GM19239 (cell line): Measurements from ENCODE around the gene GALNT18.
"Not testable (repeated sequence)": the region's sequence is repeated elsewhere in the genome, so short reads cannot be mapped to it uniquely, and the experiment has no call there.

Experiments used
- DNase-seq: peaks from one replicate; pipeline ENCODE4 v3.0.0; 2011; ENCODE audit warnings: low spot score; ENCODE audit not compliant: insufficient read length
- FAIRE-seq: peaks from 2 replicates; lab custom pipeline; 2011; peaks lifted over from hg19 to GRCh38; lab: Jason Lieb, UNC

Gene GALNT18

DNA sequence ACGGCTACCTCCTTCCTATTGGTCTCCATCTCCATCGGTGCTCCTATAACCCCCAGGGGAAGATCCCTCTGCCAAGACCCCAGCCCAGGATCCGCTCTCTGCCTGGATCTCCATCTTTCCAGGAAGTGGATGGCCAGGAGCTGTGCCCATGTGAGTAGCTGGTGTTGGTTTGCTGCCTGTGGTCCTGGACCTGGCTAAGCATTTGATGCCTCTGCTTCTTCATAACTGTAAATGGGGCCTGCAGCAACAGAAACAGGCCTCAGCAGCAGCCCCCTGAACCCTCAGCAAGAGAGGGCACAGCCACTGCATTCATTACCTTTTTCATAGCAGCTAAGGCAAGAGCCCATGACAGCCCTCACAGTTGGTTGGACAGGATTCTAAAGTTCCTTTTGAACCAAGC lies 242.1 kb downstream of the GALNT18 start:
- FAIRE-seq (no peak), DNase-seq (no peak)

DNA sequence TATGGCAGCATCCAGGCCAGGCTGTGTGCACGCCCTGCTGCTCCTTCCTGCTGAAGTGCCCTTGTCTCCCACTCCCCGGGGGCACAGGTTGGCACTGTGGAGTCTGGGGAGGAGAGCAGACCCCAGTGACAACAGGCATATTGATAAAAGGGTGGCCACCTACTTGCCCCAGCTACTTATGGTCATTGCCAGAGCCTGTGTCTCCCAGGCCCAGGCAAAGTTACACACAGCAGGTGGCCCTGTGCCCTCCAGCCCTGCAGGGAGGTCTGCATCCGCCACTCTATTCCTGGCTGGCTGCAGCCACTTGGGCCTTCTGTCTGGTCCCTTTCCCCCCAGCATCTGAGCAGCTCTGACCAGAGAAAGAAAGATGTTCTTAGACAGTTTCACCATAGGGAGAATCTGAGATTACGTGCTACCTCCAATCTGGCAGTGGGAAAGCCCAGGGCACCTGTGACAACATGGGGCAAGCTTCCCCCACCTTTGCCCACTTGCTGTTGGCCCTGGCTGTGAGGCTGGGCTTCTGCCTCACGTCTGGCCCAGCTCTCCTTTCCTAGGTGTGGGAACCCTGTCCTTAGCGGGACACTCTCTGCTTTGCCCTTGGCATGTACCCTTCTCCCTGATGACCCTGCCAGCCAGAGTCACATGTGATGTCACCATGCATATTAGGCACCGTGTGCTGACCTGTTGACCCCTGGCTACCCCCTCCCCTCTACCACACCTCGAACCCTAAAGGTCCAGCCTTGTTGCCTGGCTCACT lies 243.4 kb downstream of the GALNT18 start:
- FAIRE-seq (no peak), DNase-seq (no peak)

DNA sequence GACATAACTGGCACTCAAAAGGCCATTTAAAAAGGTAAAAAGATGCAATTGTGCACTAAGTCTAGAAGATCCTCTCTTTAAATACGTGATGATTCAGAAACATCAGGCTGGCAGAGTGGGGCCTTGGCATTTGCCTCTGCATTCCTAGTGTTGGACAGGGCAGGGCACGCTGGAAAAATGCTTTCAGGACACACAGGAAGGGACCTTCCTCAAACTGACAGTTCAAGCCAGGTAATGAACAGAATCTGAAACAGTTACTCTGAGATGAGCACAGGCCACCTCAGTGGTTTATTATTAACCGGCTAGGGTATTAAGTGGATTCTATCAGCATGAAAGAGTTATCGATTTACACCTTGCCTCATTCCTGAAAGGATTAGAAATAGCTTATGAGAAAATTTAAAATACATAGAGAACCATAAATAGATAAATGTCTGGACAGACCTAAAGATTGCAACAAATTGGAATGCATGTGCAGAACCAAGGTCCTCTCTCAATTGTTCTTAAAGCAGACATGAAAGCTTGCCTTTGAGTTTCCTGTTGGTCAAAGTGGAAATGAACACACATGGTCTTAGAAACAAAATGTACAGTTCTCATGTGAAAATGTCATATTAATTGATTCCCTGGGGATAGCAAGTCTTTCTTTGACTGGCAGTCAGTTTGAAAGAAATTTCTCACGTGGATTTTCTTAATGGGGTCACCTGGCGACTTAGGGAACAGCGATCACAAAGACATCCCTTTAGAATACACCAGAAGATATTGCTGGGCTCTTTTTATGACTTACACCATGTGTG lies 247.3 kb downstream of the GALNT18 start:
- DNase-seq = peak; percentile 28
- FAIRE-seq = peak; percentile 78

GRCh38 chr11:11373934-11374333 lies 247.9 kb downstream of the GALNT18 start:
- no peak for FAIRE-seq

GRCh38 chr11:11372461-11372860 lies 249.3 kb downstream of the GALNT18 start:
- FAIRE-seq = no peak
- no peak for DNase-seq

More at GRCh38 chr11:11373934-11374333, 247.9 kb downstream of the GALNT18 start:
- DNase-seq = no peak

- FAIRE-seq = no peak
- no peak for DNase-seq
These were observed 250.9 kb downstream of the GALNT18 start for GRCh38 chr11:11370962-11371303.

DNA sequence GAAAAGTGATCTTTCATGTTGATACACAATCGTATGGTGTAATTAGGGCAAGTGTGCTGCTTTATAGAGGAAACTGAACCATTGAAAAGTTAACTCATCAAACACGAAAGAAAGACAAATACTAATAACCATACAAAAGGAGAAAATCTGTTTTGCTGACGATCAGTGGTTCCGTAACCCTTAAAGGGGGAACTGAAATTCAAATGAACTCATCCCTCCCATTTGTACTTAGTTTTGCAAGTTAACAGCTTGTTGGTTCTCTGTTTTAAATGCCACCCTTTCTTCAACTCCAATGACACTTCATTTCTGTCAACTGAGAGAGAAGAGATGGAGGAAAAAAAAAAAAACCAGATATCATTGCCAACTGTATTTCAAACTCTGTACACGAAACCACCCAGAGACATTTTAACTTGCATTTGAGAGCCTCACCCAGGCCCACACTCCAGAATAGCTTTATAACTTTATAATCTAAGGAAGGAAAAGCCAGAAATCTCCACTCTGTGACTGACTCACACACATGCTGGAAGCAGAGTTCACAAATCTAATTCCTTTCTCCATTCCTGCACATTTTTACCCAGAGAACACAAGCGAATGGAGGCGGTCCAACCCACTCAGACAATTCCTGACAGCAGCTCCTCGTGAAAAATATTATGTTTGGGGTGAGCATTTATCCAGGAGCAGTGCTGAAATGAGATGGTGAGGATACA lies 251.4 kb downstream of the GALNT18 start:
- FAIRE-seq (no peak), DNase-seq (no peak)

DNA sequence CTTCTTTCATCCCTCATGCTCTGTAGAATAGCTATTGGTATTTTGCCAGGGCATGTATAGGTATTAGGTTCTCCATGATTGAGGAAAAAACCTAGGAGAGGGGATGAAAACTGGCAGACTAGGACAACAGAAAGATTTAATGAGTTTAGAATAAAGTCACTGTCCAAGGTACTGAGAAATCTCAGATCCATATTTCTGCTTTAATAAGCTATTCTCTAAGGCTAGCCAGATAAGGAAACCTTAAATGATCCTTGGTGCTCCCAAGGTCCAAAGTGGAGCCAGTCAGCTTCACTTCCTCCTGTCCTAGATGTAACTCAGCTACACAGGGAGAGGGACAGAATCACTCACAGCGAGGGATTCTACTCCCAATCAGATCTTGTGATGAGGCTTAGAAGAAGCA lies 255.0 kb downstream of the GALNT18 start:
- DNase-seq (no peak), FAIRE-seq (no peak)

DNA sequence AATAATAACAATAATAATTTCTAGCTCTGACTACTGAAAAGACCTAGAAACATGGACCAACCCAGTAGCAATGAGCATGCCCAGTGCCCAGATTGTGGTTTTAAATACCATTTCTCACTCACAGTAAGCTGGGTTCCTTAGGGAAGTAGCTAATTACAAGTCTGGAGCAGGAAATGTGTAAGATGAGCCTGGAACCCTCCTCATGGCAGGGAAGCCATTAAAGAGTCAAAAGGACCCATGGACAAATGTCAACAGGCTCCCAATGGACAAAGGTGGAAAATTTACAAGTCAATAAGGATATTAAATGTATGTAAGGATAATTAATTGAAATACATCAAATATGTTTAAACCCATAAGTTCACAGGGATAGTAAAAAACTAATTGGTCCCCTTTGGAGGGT lies 258.1 kb downstream of the GALNT18 start:
- DNase-seq (no peak), FAIRE-seq (no peak)

DNA sequence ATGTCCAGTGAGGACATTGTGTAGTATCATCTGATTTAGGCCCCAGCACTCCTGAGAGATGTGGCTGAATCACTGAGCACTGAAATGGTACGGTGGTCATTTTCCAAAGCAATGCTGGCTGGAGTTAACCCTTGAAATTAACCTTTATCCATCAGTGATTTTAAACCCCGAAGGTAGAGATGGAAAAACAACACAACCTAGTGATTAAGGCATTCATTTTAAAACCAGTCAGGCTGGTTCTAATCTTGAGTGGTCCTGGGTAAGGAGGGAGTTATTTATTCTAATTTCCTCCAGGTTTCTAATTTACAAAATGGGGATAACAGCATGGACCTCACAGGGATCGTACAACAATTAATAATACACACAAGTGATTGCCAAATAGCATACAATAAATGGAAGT lies 262.2 kb downstream of the GALNT18 start:
- DNase-seq = no peak
- no peak for FAIRE-seq

- FAIRE-seq = no peak
These were observed 265.0 kb downstream of the GALNT18 start for GRCh38 chr11:11356842-11357241.

DNA sequence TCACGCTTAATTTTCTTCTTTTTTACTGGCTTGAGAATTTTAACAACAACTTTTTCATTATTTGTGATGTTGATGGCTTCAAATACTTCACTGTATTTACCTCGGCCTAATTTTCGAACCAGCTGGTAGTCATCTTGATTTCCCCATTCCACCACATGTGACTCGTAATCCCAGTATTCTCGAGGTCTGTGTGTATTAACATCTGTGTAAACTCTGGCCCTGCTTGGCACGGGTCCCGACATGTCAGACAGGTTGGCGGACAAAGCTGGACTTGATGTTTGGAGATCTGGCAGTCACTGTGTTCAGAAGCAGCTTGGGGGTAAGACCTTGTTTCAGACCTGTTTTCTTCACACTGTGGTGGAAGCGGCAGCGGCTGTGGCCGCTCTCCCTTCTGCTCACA lies 268.9 kb downstream of the GALNT18 start, which contains the start of gene CSNK2A3:
Gene CSNK2A3 (minus strand): TSS at position 373 of the 400 bp plus-strand sequence. CDS start 131 bp downstream, at position 242.
- DNase-seq, FAIRE-seq: not testable (repeated sequence)

More at GRCh38 chr11:11356842-11357241, 265.0 kb downstream of the GALNT18 start:
- DNase-seq = no peak

DNA sequence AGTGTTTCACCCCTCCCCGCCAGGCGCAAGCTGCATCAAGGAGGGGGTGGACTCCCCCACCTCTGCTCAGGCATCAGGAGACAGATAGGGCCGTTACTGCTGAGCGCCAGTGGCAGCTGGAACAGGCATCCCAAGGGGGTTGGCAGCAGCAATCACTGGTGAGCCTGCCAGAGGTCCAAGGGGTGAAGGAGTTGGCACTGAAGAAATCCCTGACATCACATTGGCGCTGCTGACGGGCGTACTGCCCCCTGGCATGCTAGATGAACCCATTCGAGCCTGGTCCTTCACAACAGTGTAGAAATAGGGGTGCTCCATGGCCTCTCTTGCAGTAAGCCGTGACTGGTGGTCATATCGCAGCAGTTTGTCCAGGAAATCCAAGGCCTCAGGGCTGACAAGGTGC lies 270.0 kb downstream of the GALNT18 start:
- not testable (repeated sequence) for FAIRE-seq, DNase-seq

GRCh38 chr11:11351042-11351586 lies 270.7 kb downstream of the GALNT18 start:
- no peak for DNase-seq
- no peak for FAIRE-seq

- no peak for DNase-seq
- no peak for FAIRE-seq
These were observed 271.9 kb downstream of the GALNT18 start for GRCh38 chr11:11349870-11350337.

DNA sequence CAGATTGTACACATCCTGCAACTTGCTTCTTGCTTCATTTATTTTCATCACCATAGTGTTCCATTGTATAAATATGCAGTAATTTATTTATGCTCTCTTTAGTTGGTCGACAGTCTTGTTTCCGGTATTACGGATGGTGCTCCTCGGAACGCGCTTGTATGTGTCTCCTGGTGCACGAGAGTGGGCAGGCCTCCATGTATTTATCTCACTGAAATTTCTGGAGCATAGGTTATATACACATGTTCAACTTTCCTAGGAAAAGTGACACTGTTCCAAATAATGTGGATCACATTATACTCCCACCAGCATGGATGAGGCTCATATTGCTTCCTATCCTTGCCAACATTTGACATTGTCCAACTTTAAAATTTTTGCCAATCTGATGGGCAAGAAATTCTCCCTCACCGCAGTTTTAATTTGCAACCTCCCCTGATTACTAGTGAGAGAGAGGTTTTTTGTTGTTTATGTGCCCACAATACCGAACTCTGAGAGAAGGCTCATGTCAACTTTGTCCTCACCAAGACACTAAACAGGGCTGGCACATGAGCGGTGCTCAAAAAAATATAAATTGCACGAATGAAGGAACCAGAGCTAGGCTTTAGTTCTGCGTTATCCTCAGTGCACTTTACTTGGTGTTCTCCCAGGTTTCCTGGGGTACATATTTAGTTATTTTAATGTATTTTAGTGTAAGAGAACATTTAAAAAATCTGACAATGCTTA lies 272.5 kb downstream of the GALNT18 start:
- FAIRE-seq (no peak), DNase-seq (no peak)

- FAIRE-seq = no peak
These were observed 273.5 kb downstream of the GALNT18 start for GRCh38 chr11:11348303-11348702.

GRCh38 chr11:11347592-11347991 lies 274.2 kb downstream of the GALNT18 start:
- DNase-seq (no peak), FAIRE-seq (no peak)

More at GRCh38 chr11:11348303-11348702, 273.5 kb downstream of the GALNT18 start:
- no peak for DNase-seq

DNA sequence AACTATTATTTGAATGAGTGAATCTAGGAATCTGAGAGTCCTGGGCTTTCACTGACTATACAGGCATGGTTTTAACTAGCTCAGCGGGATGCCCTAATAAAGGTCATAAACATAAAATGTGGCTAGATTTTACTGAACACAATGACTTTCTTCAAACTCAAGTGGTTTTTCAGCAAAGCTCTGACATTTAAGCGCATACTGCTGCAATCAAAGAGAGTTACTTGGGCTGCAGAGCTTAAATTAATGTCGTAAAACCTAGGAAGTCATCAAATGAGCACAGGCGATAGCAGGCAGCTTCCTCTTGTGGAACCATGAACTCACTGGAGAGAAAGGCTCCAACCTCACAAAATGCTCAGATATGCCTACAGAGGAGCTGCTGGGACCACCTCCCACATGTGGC lies 275.5 kb downstream of the GALNT18 start:
- DNase-seq = no peak
- FAIRE-seq = no peak

DNA sequence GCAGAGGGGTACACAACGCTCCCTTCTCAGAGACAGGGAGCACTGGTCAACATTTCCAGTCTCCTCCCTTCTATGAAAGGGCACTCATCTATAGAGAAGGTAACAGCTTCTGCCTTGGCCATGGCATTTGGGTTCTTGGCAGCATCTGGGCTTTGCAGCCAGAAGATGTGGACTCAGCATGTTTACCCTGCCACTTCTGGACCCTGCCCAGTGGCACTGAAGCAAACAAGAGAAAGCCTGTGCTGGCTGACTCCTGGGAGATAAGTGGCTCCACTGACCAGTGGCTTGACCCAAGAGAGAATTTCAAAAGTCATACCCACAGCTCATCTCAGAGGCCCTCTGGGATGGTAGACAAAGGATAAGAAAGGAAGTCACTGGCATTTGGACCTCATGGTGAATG lies 276.7 kb downstream of the GALNT18 start:
- FAIRE-seq = no peak

More for the DNA sequence above, 276.7 kb downstream of the GALNT18 start:
- DNase-seq = no peak
